ENCODE measurements around the gene POFUT1.
A peak's percentile ranks its signal among the peaks of the same experiment; 100 is the strongest.

Gene POFUT1

GRCh38 chr20:32277361-32278198, 69.9 kb downstream of the POFUT1 start, which contains the start of gene KIF3B (continued):
- TF ChIP-seq HOXC10 (CRISPR knock-in tag; IDR thresholded peaks at IDR 0.05) (no peak), ZNF366 (tag by site-specific recombination; conservative IDR thresholded peaks at IDR 0.05) (no peak), ZNF449 (tag by site-specific recombination; IDR thresholded peaks at IDR 0.05) (no peak), SCRT1 (tag by site-specific recombination; IDR thresholded peaks at IDR 0.05; ENCODE audit: borderline replicate concordance) (no peak), ZNF660 (tag by site-specific recombination; IDR thresholded peaks at IDR 0.05) (no peak), SP3 (tag by site-specific recombination; IDR thresholded peaks at IDR 0.05) (peak; percentile 56; the same call in 1 of the 2 replicates), ZNF514 (tag by site-specific recombination; IDR thresholded peaks at IDR 0.05) (no peak), ZNF510 (tag by site-specific recombination; IDR thresholded peaks at IDR 0.05; ENCODE audit: insufficient replicate concordance) (no peak), ZNF548 (tag by site-specific recombination; IDR thresholded peaks at IDR 0.05) (no peak), PRDM4 (tag by site-specific recombination; IDR thresholded peaks at IDR 0.05) (no peak), ZNF223 (tag by site-specific recombination; IDR thresholded peaks at IDR 0.05) (no peak), ZBTB20 (tag by site-specific recombination; IDR thresholded peaks at IDR 0.05) (no peak), GLIS1 (tag by site-specific recombination; IDR thresholded peaks at IDR 0.05) (peak; percentile 45), ELK4 (IDR thresholded peaks at IDR 0.05; ENCODE audit: borderline replicate concordance, low read depth, low read length) (no peak), ZNF16 (tag by site-specific recombination; IDR thresholded peaks at IDR 0.05; ENCODE audit: low read depth) (no peak), ZNF391 (tag by site-specific recombination; IDR thresholded peaks at IDR 0.05; ENCODE audit: borderline replicate concordance, low read depth) (no peak), ZNF174 (tag by site-specific recombination; IDR thresholded peaks at IDR 0.05) (no peak), ZSCAN30 (tag by site-specific recombination; IDR thresholded peaks at IDR 0.05) (peak; percentile 51; the same call in 1 of the 2 replicates), ZNF416 (tag by site-specific recombination; IDR thresholded peaks at IDR 0.05) (no peak), ZSCAN16 (tag by site-specific recombination; IDR thresholded peaks at IDR 0.05) (no peak), ZNF280D (tag by site-specific recombination; IDR thresholded peaks at IDR 0.05) (no peak), ZNF585B (tag by site-specific recombination; IDR thresholded peaks at IDR 0.05) (no peak), ZNF221 (tag by site-specific recombination; IDR thresholded peaks at IDR 0.05; ENCODE audit: borderline replicate concordance) (no peak), SP7 (tag by site-specific recombination; IDR thresholded peaks at IDR 0.05) (peak; percentile 79), ZNF175 (tag by site-specific recombination; IDR thresholded peaks at IDR 0.05) (no peak), ZNF768 (tag by site-specific recombination; IDR thresholded peaks at IDR 0.05) (no peak), ATF2 (tag by site-specific recombination; IDR thresholded peaks at IDR 0.05; ENCODE audit: low read depth) (no peak), ZNF558 (tag by site-specific recombination; IDR thresholded peaks at IDR 0.05) (no peak), KLF17 (tag by site-specific recombination; IDR thresholded peaks at IDR 0.05) (peak; percentile 76; the same call in 1 of the 2 replicates), ZNF248 (tag by site-specific recombination; IDR thresholded peaks at IDR 0.05) (no peak)
